ENCODE measurements around the gene SLC25A36.

The SLC25A36 gene

DNA sequence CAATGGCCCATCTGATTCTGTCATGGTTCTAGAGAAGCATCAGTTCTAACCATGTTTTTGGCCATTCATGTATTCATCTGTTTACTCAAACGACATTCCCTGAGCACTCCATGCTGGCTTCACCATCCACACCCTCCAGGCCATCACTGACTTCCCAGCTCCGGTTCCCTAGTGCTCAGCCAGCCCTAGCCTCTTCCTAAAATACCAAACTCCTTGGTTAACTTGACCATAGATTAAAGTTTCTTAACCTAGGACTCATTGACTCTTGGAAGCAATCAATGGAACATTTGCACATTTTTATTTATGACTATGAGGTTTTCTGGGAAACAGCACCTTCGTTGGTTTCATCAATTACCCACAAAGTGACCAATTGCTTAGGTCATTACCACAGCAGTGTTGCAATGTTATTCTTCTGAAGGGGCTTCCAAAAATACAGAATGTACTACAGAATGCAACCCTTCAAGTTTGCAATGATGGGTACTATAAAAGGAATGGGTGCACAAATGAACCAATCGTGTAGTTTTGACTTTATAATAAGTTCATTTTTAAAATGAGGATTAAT is 27.2 kb upstream of the SLC25A36 start:
- Histone ChIP-seq H3K9me2 (replicated peaks; ENCODE audit: low read depth, low read length) (no peaks in the 10 kb centered on the region), H3K36me3 (ENCODE audit: insufficient read depth, low read length) (no peaks in the 10 kb centered on the region), H3F3A (ENCODE audit: low read depth) (no peaks in the 10 kb centered on the region), H3K4me1 (ENCODE audit: insufficient read depth, low read length, poor library complexity, severe bottlenecking) (no peaks in the 10 kb centered on the region), H2AFZ (ENCODE audit: low read length) (no peak overlapping the region), H4K20me1 (ENCODE audit: insufficient read depth, low read length, poor library complexity, severe bottlenecking) (no peaks in the 10 kb centered on the region), H3K9ac (ENCODE audit: low read depth, low read length, poor library complexity, severe bottlenecking) (no peak overlapping the region), H3K4me3 (ENCODE audit: low read length, poor library complexity, severe bottlenecking) (no peak overlapping the region), H3K27me3 (ENCODE audit: insufficient read depth, low read length, poor library complexity, severe bottlenecking) (no peaks in the 10 kb centered on the region), H3K79me2 (ENCODE audit: insufficient read depth, low read length) (no peaks in the 10 kb centered on the region), H3K4me2 (ENCODE audit: low read depth, low read length, poor library complexity, severe bottlenecking) (no peak overlapping the region), H3K9me3 (ENCODE audit: insufficient read depth, low read depth, low read length) (no peaks in the 10 kb centered on the region)
- TF ChIP-seq, protein P1, sequence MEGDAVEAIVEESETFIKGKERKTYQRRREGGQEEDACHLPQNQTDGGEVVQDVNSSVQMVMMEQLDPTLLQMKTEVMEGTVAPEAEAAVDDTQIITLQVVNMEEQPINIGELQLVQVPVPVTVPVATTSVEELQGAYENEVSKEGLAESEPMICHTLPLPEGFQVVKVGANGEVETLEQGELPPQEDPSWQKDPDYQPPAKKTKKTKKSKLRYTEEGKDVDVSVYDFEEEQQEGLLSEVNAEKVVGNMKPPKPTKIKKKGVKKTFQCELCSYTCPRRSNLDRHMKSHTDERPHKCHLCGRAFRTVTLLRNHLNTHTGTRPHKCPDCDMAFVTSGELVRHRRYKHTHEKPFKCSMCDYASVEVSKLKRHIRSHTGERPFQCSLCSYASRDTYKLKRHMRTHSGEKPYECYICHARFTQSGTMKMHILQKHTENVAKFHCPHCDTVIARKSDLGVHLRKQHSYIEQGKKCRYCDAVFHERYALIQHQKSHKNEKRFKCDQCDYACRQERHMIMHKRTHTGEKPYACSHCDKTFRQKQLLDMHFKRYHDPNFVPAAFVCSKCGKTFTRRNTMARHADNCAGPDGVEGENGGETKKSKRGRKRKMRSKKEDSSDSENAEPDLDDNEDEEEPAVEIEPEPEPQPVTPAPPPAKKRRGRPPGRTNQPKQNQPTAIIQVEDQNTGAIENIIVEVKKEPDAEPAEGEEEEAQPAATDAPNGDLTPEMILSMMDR (conservative IDR thresholded peaks at IDR 0.05; ENCODE audit: low read length): no peak
- TF ChIP-seq EZH2phosphoT487 (IDR thresholded peaks at IDR 0.05; ENCODE audit: borderline replicate concordance): no peak

DNA sequence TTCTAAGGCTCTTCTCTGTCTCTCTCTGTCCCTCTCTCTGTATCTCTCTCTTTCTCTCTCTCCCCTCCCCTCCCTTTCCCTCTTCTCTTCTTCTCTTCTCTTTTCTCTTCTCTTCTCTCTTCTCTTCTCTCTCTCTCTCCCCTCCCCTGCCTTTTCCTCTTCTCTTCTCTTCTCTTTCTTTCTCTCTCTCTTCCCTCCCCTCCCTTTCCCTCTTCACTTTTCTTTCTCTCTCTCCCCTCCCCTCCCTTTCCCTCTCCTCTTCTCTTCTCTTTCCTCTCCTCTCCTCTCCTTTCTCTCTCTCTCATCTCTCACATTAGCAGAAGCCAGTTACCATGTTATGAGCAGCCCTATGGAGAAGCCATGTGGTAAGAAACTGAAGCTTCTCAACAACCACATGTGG is 25.0 kb upstream of the SLC25A36 start:
- Histone ChIP-seq H3K4me2 (ENCODE audit: low read depth, low read length, poor library complexity, severe bottlenecking) (no peak overlapping the region), H3K4me3 (ENCODE audit: low read length, poor library complexity, severe bottlenecking) (no peak overlapping the region), H4K20me1 (ENCODE audit: insufficient read depth, low read length, poor library complexity, severe bottlenecking) (no peaks in the 10 kb centered on the region), H3K9me3 (ENCODE audit: insufficient read depth, low read depth, low read length) (no peaks in the 10 kb centered on the region), H3K4me1 (ENCODE audit: insufficient read depth, low read length, poor library complexity, severe bottlenecking) (no peaks in the 10 kb centered on the region), H3K27me3 (ENCODE audit: insufficient read depth, low read length, poor library complexity, severe bottlenecking) (no peaks in the 10 kb centered on the region), H3K9me2 (replicated peaks; ENCODE audit: low read depth, low read length) (no peaks in the 10 kb centered on the region), H3K36me3 (ENCODE audit: insufficient read depth, low read length) (no peaks in the 10 kb centered on the region), H3K79me2 (ENCODE audit: insufficient read depth, low read length) (no peaks in the 10 kb centered on the region), H2AFZ (ENCODE audit: low read length) (peak overlapping the region; percentile 9; the same call in 1 of the 2 replicates), H3K9ac (ENCODE audit: low read depth, low read length, poor library complexity, severe bottlenecking) (no peak overlapping the region), H3F3A (ENCODE audit: low read depth) (no peaks in the 10 kb centered on the region)
- no peak for TF ChIP-seq EZH2phosphoT487 (IDR thresholded peaks at IDR 0.05; ENCODE audit: borderline replicate concordance)
- TF ChIP-seq, protein P1 (conservative IDR thresholded peaks at IDR 0.05; ENCODE audit: low read length): no peak

DNA sequence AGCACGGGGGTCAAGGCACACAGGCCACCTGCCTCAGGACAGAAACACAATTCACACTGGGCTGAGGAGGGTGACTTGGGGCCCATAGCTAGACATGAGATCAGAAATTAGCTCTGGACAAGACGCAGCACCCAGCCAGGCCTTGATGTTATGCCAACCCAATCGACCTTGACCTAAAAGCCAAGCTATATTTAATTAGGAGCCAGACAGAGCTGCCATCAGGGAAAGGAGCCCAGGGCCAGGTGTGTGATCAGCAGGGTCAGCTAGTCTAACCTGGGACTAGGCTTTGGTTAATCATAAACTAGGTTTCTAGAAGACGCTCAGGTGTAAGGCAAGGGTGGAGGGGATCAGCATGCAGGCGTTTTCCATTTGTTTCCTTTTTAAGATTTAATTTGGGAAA is 23.9 kb upstream of the SLC25A36 start:
- H3F3A ChIP-seq (ENCODE audit: low read depth): no peaks in the 10 kb centered on the region
- no peak overlapping the region for H3K9ac ChIP-seq (ENCODE audit: low read depth, low read length, poor library complexity, severe bottlenecking)
- H3K4me3 ChIP-seq (ENCODE audit: low read length, poor library complexity, severe bottlenecking): no peak overlapping the region
- no peak for TF ChIP-seq EZH2phosphoT487 (IDR thresholded peaks at IDR 0.05; ENCODE audit: borderline replicate concordance)
- TF ChIP-seq, protein P1 (conservative IDR thresholded peaks at IDR 0.05; ENCODE audit: low read length): no peak
- H3K9me2 ChIP-seq (replicated peaks; ENCODE audit: low read depth, low read length): no peaks in the 10 kb centered on the region
- H3K36me3 ChIP-seq (ENCODE audit: insufficient read depth, low read length): no peaks in the 10 kb centered on the region
- H3K79me2 ChIP-seq (ENCODE audit: insufficient read depth, low read length): no peaks in the 10 kb centered on the region
- no peaks in the 10 kb centered on the region for H3K9me3 ChIP-seq (ENCODE audit: insufficient read depth, low read depth, low read length)
- no peaks in the 10 kb centered on the region for H3K4me1 ChIP-seq (ENCODE audit: insufficient read depth, low read length, poor library complexity, severe bottlenecking)
- no peak overlapping the region for H3K4me2 ChIP-seq (ENCODE audit: low read depth, low read length, poor library complexity, severe bottlenecking)
- no peaks in the 10 kb centered on the region for H4K20me1 ChIP-seq (ENCODE audit: insufficient read depth, low read length, poor library complexity, severe bottlenecking)
- no peak overlapping the region for H2AFZ ChIP-seq (ENCODE audit: low read length)
- no peaks in the 10 kb centered on the region for H3K27me3 ChIP-seq (ENCODE audit: insufficient read depth, low read length, poor library complexity, severe bottlenecking)
